ENCODE results near the gene UNC5A.

DNA sequence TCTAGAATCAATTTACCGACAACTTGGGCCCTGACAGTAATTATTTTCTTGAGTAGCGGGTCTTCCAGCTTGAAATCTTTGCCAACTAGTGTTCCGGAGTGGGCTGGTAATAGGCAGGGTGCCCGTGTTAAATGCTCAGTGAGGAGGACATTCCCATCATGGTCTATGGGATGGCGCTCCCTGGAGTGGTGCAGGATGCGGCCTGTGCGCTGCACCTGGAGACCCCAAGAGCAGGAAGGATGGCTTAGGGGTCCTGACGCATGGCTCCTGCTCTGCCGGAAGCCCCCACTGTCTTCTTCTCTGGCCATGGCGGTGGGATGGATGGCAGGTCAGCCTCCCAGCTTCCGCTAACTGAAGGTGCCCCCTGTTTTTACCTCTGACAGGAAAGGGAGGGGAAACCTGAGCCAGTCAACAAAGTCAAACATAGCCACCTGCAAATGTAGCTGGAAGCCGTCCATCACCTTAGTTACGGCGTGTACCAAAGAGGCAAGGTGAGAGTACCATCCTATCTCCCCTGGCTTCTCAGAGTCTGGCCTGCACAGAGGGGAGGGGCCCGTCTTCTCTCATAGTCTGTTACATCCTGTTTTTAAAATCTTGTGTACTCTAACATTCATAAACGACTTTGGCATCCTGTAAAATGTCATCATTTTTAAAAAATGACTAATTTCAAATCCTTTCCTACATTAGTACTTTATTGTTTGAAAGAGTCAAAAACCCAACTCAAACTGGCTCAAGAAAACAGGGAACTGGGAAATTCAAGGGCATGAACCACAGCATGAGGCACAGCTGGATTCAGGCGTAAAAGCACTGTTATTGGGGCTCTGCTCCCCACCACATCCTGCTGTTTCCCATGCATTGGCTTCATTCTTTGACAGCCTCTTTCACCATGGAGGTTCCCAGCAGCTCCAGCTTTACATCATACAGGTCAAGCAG, 28.5 kb upstream of the UNC5A start:
- no peak for TF ChIP-seq POLR2A (IDR thresholded peaks at IDR 0.05)
- TF ChIP-seq, protein P1, sequence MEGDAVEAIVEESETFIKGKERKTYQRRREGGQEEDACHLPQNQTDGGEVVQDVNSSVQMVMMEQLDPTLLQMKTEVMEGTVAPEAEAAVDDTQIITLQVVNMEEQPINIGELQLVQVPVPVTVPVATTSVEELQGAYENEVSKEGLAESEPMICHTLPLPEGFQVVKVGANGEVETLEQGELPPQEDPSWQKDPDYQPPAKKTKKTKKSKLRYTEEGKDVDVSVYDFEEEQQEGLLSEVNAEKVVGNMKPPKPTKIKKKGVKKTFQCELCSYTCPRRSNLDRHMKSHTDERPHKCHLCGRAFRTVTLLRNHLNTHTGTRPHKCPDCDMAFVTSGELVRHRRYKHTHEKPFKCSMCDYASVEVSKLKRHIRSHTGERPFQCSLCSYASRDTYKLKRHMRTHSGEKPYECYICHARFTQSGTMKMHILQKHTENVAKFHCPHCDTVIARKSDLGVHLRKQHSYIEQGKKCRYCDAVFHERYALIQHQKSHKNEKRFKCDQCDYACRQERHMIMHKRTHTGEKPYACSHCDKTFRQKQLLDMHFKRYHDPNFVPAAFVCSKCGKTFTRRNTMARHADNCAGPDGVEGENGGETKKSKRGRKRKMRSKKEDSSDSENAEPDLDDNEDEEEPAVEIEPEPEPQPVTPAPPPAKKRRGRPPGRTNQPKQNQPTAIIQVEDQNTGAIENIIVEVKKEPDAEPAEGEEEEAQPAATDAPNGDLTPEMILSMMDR (IDR thresholded peaks at IDR 0.05), result no peak

Data from uterus (tissue), 2 donors.